Spleen (tissue), 11 donors: ENCODE data around the gene ADM. TPM values are rescaled to one million over a fixed set of nuclear protein-coding genes. Genes with fewer than 3 reads are reported as not detected.
A peak's percentile ranks its signal among the peaks of the same experiment; 100 is the strongest.

Experiments
- DNase-seq: peaks from one replicate; pipeline ENCODE4 v3.0.0-alpha.2; 2020
- H3K27ac ChIP-seq, 8 donors: fragments of 200-600 bp; sonication (generic) in 7 of 8; 1 replicate in 4 of 8; 2 replicates in 4 of 8; pipeline versions ENCODE4 v1.5.0 to v1.8.0; 2016 to 2021; ENCODE audit warnings: inconsistent platforms in 4 of 8, mild to moderate bottlenecking in 4 of 8, moderate library complexity in 1 of 8
- H3K27me3 ChIP-seq, 7 donors: fragments of 200-600 bp; sonication (generic) in 6 of 7; replicated peaks in 1 of 7; 1 replicate in 4 of 7; 2 replicates in 3 of 7; pipeline versions ENCODE4 v1.5.0 to v1.8.0; 2016 to 2021; ENCODE audit warnings: inconsistent platforms in 3 of 7, mild to moderate bottlenecking in 1 of 7
- H3K36me3 ChIP-seq, 6 donors: fragments of 200-600 bp; sonication (generic) in 5 of 6; 1 replicate in 4 of 6; 2 replicates in 2 of 6; pipeline versions ENCODE4 v1.5.0 to v1.8.0; 2016 to 2021; ENCODE audit warnings: inconsistent platforms in 2 of 6
- H3K4me1 ChIP-seq, 6 donors: fragments of 200-600 bp; sonication (generic) in 5 of 6; 1 replicate in 3 of 6; 2 replicates in 3 of 6; pipeline versions ENCODE4 v1.5.0 to v1.8.0; 2016 to 2021; ENCODE audit warnings: inconsistent platforms in 3 of 6
- H3K4me3 ChIP-seq, 8 donors: fragments of 200-600 bp; sonication (generic) in 7 of 8; 1 replicate in 4 of 8; 2 replicates in 4 of 8; pipeline versions ENCODE4 v1.5.0 to v1.8.0; 2016 to 2021; ENCODE audit warnings: inconsistent platforms in 4 of 8, mild to moderate bottlenecking in 4 of 8, moderate library complexity in 2 of 8
- H3K9me3 ChIP-seq, 8 donors: fragments of 200-600 bp; sonication (generic) in 7 of 8; 1 replicate in 4 of 8; 2 replicates in 4 of 8; pipeline versions ENCODE4 v1.5.0 to v1.8.0; 2016 to 2021; ENCODE audit warnings: inconsistent platforms in 4 of 8
- POLR2A ChIP-seq, 3 donors: fragments of 450-650 bp; IDR thresholded peaks; one replicate each; pipeline ENCODE4 v1.5.1; 2017; ENCODE audit warnings: antibody characterized with exemption in 3 of 3, mild to moderate bottlenecking in 1 of 3
- POLR2AphosphoS5 ChIP-seq, 3 donors: sonication (generic); formaldehyde crosslinking; IDR thresholded peaks; one replicate each; pipeline ENCODE4 v1.5.1; 2017; ENCODE audit warnings: antibody characterized with exemption in 3 of 3
- WGBS, 5 donors: extraction: QIAGEN DNeasy Blood & Tissue Kit in 3 of 5; methylation state at CpG; one replicate each; pipeline versions ENCODE4 v1.1.5 to v1.1.7; 2013 to 2018; 5-methylcytosine and 5-hydroxymethylcytosine counted together
- intact Hi-C: fragments of 100-400 bp; cut with DNase I; formaldehyde crosslinking; loops from one replicate; pipeline ENCODE4 v1.15.0; 2023; ENCODE audit warnings: low total_unique reads
- polyA plus RNA-seq, 3 donors: library from polyadenylated mRNA; stranded (reverse); fragments of 200-250 nt; gene quantifications; one replicate each; pipeline ENCODE4 v1.2.1, GENCODE V29; 2013
- total RNA-seq, 7 donors: library from RNA; depleted of rRNA in 3 of 7; stranded (reverse); fragments of >200 nt in 3 of 7; fragmentation: NEBNext Ultra II Directional in 4 of 7; extraction: Animal tissue kit (Norgen Biotek cat#: 25700) in 4 of 7; gene quantifications; one replicate each; pipeline versions ENCODE4 v1.1.0 to v1.2.1, GENCODE V29; 2016 to 2021
- TF ChIP-seq, protein P1 (sequence below), 11 experiments: fragments of 200-600 bp in 7 of 11; fragments of 450-650 bp in 4 of 11; sonication (generic) in 4 of 11; IDR thresholded peaks in 8 of 11; conservative IDR thresholded peaks in 3 of 11; 1 replicate in 7 of 11; 2 replicates in 4 of 11; pipeline versions ENCODE4 v1.4.0 to v1.8.0; 2016 to 2021; ENCODE audit warnings: antibody characterized with exemption in 11 of 11, inconsistent platforms in 4 of 11, mild to moderate bottlenecking in 1 of 11
- donor health status: healthy with polysubstance abuse.
- donor health status: DM: no; HTN: no; CAD: no; lungs with moderate emphysema.
- donor health status: DM: no; HTN: no; CAD: no.
- donor health status: Bipolar disorder and iron deficiency.
- donor health status: healthy.
- donor health status: DM: no; HTN: no; CAD: no.
- donor health status: DM: yes; HTN: yes; CAD: no.

ADM gene
- total and polyA plus RNA-seq, 10 donors = 5.2 to 88.0 (median 34.6) TPM

DNA sequence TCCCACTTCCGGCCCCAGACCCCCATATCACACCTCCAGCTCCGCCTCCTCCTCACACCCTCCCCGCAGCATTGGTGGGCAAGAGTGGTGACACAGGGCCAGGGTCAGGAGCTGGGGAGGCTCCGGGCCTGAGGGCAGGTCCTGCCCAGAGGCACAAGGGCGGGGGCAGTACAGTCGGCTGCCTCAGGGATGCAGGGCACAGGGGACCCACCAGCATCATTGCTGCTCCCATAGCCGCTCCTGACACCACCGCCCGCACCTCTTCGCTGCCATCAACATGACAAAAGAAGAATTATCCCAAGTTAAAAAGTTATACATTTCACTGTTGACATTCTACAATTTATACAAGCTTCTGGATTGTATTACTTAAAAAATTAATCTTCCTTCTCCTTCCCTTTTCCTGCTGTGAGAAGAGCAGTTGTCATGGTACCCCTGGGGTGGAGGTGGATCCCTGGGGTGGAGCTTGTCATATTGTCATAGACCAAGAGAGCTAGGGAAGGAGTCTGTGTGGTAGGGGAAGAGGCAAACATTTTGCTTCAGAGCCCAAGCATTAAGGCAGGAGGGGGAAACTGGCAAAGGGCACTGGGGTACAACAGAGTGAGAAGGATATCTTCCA lies 15.0 kb upstream of the ADM start:
- peaks cover 1 to 92% (median 63%) of the 10 kb centered on the region in 6 donors for H3K4me1 ChIP-seq
- H3K9me3 ChIP-seq = no peaks in the 10 kb centered on the region
- DNase-seq = no peak
- intact Hi-C loops = no loop called here
- WGBS, 5 donors = 79 to 90% (median 83%) methylated on average over 6 to 10 of the region's 10 CpGs
- H3K27ac ChIP-seq = peak overlapping the region in 3 of 8 donors; percentile 63 to 99 (median 98)
- H3K4me3 ChIP-seq = no peak overlapping the region
- peaks cover 0 to 9% (median 3%) of the 10 kb centered on the region in 7 donors for H3K27me3 ChIP-seq
- peaks cover 0 to 14% (median 0%) of the 10 kb centered on the region in 6 donors for H3K36me3 ChIP-seq
- no peak for TF ChIP-seq POLR2AphosphoS5 (IDR thresholded peaks at IDR 0.05)
- TF ChIP-seq POLR2A (IDR thresholded peaks at IDR 0.05) = no peak
- TF ChIP-seq, protein P1, sequence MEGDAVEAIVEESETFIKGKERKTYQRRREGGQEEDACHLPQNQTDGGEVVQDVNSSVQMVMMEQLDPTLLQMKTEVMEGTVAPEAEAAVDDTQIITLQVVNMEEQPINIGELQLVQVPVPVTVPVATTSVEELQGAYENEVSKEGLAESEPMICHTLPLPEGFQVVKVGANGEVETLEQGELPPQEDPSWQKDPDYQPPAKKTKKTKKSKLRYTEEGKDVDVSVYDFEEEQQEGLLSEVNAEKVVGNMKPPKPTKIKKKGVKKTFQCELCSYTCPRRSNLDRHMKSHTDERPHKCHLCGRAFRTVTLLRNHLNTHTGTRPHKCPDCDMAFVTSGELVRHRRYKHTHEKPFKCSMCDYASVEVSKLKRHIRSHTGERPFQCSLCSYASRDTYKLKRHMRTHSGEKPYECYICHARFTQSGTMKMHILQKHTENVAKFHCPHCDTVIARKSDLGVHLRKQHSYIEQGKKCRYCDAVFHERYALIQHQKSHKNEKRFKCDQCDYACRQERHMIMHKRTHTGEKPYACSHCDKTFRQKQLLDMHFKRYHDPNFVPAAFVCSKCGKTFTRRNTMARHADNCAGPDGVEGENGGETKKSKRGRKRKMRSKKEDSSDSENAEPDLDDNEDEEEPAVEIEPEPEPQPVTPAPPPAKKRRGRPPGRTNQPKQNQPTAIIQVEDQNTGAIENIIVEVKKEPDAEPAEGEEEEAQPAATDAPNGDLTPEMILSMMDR (IDR thresholded peaks at IDR 0.05 in 8 of 11, conservative IDR thresholded peaks at IDR 0.05 in 3 of 11) = no peak

DNA sequence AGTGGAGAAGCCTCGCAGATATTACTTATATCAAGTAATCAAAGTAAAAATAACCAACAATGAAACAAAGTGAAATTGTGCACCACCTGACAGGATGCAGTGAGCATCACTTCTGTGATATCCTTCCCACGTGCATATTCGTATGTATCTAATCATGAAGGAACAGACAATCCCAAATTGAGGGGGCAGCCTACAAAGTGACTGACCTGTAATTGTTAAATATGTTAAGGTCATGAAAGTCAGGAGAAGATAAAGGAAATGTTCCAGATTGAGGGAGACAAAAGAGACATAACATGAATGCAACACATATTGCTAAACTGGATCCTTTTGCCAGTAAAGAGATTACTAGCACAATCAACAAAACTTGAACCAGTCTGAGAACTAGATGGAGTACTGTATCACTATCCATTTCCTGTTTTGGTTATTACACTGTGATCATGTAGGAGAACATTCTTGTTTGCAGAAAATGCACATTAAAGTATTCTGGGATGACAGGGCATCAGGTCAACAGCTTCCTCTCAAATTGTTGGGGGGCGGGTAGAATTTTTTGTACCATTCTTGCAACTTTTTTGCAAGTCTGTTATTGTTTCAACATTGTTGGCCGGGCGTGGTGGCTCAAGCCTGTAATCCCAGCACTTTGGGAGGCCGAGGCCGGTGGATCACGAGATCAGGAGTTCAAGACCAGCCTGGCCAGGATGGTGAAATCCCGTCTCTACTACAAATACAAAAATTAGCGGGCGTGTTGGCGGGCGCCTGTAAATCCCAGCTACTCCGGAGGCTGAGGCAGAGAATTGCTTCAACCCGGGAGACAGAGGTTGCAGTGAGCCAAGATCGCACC lies 12.9 kb upstream of the ADM start:
- peak overlapping the region in 6 of 8 donors; percentile 55 to 99 (median 98) for H3K27ac ChIP-seq
- TF ChIP-seq POLR2AphosphoS5 (IDR thresholded peaks at IDR 0.05) = peak in 2 of 3 donors; percentile 16 to 33
- TF ChIP-seq, protein P1 (IDR thresholded peaks at IDR 0.05 in 8 of 11, conservative IDR thresholded peaks at IDR 0.05 in 3 of 11) = no peak
- H3K27me3 ChIP-seq = peaks cover 0 to 20% (median 3%) of the 10 kb centered on the region in 7 donors
- 72 to 81% (median 75%) methylated on average over 17 of the region's 17 CpGs for WGBS, 5 donors
- H3K4me3 ChIP-seq = peak overlapping the region in 1 of 8 donors; percentile 21
- intact Hi-C loops = no loop called here
- H3K4me1 ChIP-seq = peaks cover 9 to 87% (median 62%) of the 10 kb centered on the region in 6 donors
- DNase-seq = no peak
- H3K36me3 ChIP-seq = peaks cover 0 to 14% (median 0%) of the 10 kb centered on the region in 6 donors
- no peaks in the 10 kb centered on the region for H3K9me3 ChIP-seq

DNA sequence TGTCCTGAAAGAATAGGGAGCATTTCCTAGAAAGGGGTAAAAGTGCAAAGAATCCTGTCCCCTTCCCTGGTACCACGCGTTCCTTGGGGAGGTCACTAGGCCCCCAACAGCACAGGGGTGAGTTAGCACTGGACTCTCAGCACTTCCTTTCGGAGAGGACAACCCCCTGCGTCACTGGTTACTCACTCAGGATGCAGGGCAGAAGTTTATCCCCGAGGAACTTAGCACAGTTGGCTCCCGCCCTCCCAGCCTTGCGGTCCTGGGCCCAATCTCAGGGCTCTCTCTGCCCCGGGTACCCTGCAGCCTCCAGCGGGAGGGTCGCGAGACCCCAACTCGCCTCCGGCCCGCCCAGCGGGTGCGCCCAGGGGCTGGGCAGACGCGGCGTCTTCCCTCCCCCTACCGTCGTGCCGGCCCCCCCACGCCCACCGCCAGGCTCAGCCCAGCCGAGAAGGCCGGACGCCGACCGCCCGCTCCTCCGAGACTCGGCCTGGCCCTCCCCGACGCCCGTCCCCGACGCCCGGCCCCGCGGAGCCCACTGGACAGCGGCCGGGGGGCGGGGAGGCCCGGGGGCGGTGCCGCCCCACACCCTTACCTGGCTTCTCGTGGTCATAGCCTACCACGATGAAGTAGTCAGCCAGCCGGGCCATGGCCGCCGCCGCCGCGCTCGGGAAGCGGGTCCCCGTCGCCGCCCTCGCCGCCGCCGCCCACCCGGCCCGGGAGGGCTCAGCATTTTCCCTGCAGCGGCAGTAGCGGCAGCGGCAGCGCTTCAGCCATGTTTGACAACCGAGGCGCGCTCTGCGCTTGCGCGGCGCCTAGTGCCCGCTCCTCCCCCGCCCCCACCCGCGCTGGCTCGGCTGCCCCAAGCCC lies 11.2 kb upstream of the ADM start, which contains the start of gene SBF2:
TSS of gene SBF2 (minus strand) at position 797 of the 867 bp plus-strand sequence. CDS start at position 647, 150 bp downstream.
- intact Hi-C loops = no loop called here
- H3K36me3 ChIP-seq = peaks cover 0 to 2% (median 0%) of the 10 kb centered on the region in 6 donors
- H3K9me3 ChIP-seq = no peaks in the 10 kb centered on the region
- H3K27ac ChIP-seq = peak within 1 kb of the TSS; percentile 84 to 99 (median 97)
- H3K27me3 ChIP-seq = peaks cover 0 to 20% (median 3%) of the 10 kb centered on the region in 7 donors
- DNase-seq = peak; percentile 96
- H3K4me1 ChIP-seq = peaks cover 9 to 84% (median 53%) of the 10 kb centered on the region in 6 donors
- WGBS, 5 donors = 1 to 3% (median 1%) methylated on average over 26 to 81 of the region's 81 CpGs
- peak within 1 kb of the TSS; percentile 62 to 94 (median 84) for H3K4me3 ChIP-seq
- TF ChIP-seq, protein P1 (IDR thresholded peaks at IDR 0.05 in 8 of 11, conservative IDR thresholded peaks at IDR 0.05 in 3 of 11) = no peak
- TF ChIP-seq POLR2AphosphoS5 (IDR thresholded peaks at IDR 0.05) = peak; percentile 88 to 95 (median 88)
- TF ChIP-seq POLR2A (IDR thresholded peaks at IDR 0.05) = peak; percentile 49 to 60 (median 59)
